Gastroesophageal sphincter (tissue), 4 donors: ENCODE measurements around the gene CCNI. TPM values are rescaled to one million over a fixed set of nuclear protein-coding genes. Genes with fewer than 3 reads are reported as not detected.

ENCODE experiments used
- ATAC-seq: fragments of 150-250 bp; one replicate; pipeline ENCODE4 v1.9.1; 2016; ENCODE audit warnings: mild to moderate bottlenecking, moderate library complexity
- H3K27ac ChIP-seq, 4 donors: fragments of 200-600 bp; sonication (generic) in 3 of 4; 1 replicate in 3 of 4; 2 replicates in 1 of 4; pipeline ENCODE4 v1.5.1; 2016 to 2019
- H3K27me3 ChIP-seq: fragments of 200-600 bp; sonication (generic); one replicate; pipeline ENCODE4 v1.5.1; 2019
- H3K36me3 ChIP-seq, 2 donors: fragments of 200-600 bp; sonication (generic); one replicate each; pipeline ENCODE4 v1.5.1; 2019; ENCODE audit warnings: control low read depth in 1 of 2
- H3K4me1 ChIP-seq, 3 donors: fragments of 200-600 bp; sonication (generic); 1 replicate in 2 of 3; 2 replicates in 1 of 3; pipeline ENCODE4 v1.5.1; 2016 to 2019; ENCODE audit warnings: control low read depth in 2 of 3
- H3K4me3 ChIP-seq, 2 donors: fragments of 200-600 bp; sonication (generic); one replicate each; pipeline ENCODE4 v1.5.1; 2019; ENCODE audit warnings: mild to moderate bottlenecking in 1 of 2, moderate library complexity in 1 of 2
- H3K9me3 ChIP-seq, 3 donors: fragments of 200-600 bp; sonication (generic); one replicate each; pipeline ENCODE4 v1.5.1; 2017 to 2019; ENCODE audit warnings: control low read depth in 2 of 3
- EP300 ChIP-seq: sonication (generic); formaldehyde crosslinking; IDR thresholded peaks from one replicate; pipeline ENCODE4 v1.6.1; 2017; ENCODE audit warnings: antibody characterized with exemption, mild to moderate bottlenecking
- POLR2A ChIP-seq, 2 donors: fragments of 450-650 bp; IDR thresholded peaks; one replicate each; pipeline ENCODE4 v1.6.1; 2017; ENCODE audit warnings: antibody characterized with exemption in 2 of 2, mild to moderate bottlenecking in 2 of 2, moderate library complexity in 1 of 2
- POLR2AphosphoS5 ChIP-seq: sonication (generic); formaldehyde crosslinking; IDR thresholded peaks from one replicate; pipeline ENCODE4 v1.6.1; 2017; ENCODE audit warnings: antibody characterized with exemption
- WGBS, 2 donors: methylation state at CpG; one replicate each; pipeline ENCODE4 v1.1.5; 2018; ENCODE audit warnings: low coverage in 1 of 2; 5-methylcytosine and 5-hydroxymethylcytosine counted together
- total RNA-seq, 4 donors: library from RNA; depleted of rRNA; stranded (reverse); fragments of >200 nt; gene quantifications; one replicate each; pipeline ENCODE4 v1.1.0, GENCODE V29; 2016
- TF ChIP-seq, protein P1 (sequence below), 4 experiments: fragments of 200-600 bp in 2 of 4; fragments of 450-650 bp in 2 of 4; sonication (generic) in 1 of 4; IDR thresholded peaks; one replicate each; pipeline ENCODE4 v1.5.1; 2017 to 2019; ENCODE audit warnings: antibody characterized with exemption in 4 of 4, mild to moderate bottlenecking in 2 of 4, moderate library complexity in 2 of 4

CCNI gene
- total RNA-seq, 4 donors from 2014 or later, result 307 to 378 (median 358) TPM

DNA sequence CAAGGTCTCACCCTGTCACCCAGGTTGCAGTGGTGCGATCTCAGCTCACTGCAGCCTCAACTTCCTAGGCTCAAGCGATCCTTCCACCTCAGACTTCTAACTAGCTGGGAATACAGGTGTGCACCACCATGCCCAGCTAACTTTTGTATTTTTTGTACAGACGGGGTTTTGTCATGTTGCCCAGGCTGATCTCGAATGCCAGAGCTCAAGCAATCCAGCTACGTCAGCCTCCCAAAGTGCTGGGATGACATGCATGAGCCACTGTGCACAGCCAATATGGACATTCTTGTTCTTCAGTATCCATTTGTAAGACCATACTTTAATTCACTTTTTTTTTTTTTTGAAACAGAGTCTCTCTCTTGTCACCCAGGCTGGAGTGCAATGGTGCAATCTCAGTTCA is 3.5 kb upstream of the CCNI start:
- no peak for ATAC-seq
- WGBS, 2 donors, result 84 to 91% methylated on average over 4 to 5 of the region's 5 CpGs
- no peaks in the 10 kb centered on the region for H3K9me3 ChIP-seq
- peaks cover 0 to 24% (median 2%) of the 10 kb centered on the region in 3 donors for H3K4me1 ChIP-seq
- H3K36me3 ChIP-seq, result no peaks in the 10 kb centered on the region
- no peak overlapping the region for H3K4me3 ChIP-seq
- TF ChIP-seq POLR2A (IDR thresholded peaks at IDR 0.05) (no peak), POLR2AphosphoS5 (no peak), EP300 (no peak)
- TF ChIP-seq, protein P1, sequence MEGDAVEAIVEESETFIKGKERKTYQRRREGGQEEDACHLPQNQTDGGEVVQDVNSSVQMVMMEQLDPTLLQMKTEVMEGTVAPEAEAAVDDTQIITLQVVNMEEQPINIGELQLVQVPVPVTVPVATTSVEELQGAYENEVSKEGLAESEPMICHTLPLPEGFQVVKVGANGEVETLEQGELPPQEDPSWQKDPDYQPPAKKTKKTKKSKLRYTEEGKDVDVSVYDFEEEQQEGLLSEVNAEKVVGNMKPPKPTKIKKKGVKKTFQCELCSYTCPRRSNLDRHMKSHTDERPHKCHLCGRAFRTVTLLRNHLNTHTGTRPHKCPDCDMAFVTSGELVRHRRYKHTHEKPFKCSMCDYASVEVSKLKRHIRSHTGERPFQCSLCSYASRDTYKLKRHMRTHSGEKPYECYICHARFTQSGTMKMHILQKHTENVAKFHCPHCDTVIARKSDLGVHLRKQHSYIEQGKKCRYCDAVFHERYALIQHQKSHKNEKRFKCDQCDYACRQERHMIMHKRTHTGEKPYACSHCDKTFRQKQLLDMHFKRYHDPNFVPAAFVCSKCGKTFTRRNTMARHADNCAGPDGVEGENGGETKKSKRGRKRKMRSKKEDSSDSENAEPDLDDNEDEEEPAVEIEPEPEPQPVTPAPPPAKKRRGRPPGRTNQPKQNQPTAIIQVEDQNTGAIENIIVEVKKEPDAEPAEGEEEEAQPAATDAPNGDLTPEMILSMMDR (IDR thresholded peaks at IDR 0.05), result no peak
- no peak overlapping the region for H3K27ac ChIP-seq
- H3K27me3 ChIP-seq, result no peaks in the 10 kb centered on the region

DNA sequence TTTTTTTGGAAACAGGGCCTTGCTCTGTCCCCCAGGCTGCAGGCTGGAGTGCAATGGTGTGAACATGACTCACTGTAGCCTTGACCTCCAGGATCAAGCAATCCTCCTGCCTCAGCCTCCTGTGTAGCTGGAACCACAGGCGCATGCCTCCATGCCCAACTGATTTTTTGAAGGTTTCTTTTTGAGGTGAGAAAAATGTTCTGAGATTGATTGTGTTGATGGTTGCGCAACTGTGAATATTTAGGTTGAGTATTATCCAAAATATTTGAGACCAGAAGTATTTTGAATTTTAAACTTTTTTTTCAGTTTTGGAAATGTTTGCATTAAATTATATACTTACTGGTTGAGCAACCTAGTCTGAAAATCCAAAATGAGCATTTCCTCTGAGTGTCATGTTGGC is 2.6 kb upstream of the CCNI start:
- Histone ChIP-seq H3K27me3 (no peaks in the 10 kb centered on the region), H3K4me1 (peaks cover 0 to 30% (median 2%) of the 10 kb centered on the region in 3 donors), H3K4me3 (no peak overlapping the region), H3K9me3 (no peaks in the 10 kb centered on the region), H3K27ac (no peak overlapping the region), H3K36me3 (no peaks in the 10 kb centered on the region)
- 93% methylated on average over 2 of the region's 2 CpGs for WGBS, 2 donors
- TF ChIP-seq EP300 (no peak), POLR2A (IDR thresholded peaks at IDR 0.05) (no peak), POLR2AphosphoS5 (no peak)
- TF ChIP-seq, protein P1 (IDR thresholded peaks at IDR 0.05), result no peak
- no peak for ATAC-seq

DNA sequence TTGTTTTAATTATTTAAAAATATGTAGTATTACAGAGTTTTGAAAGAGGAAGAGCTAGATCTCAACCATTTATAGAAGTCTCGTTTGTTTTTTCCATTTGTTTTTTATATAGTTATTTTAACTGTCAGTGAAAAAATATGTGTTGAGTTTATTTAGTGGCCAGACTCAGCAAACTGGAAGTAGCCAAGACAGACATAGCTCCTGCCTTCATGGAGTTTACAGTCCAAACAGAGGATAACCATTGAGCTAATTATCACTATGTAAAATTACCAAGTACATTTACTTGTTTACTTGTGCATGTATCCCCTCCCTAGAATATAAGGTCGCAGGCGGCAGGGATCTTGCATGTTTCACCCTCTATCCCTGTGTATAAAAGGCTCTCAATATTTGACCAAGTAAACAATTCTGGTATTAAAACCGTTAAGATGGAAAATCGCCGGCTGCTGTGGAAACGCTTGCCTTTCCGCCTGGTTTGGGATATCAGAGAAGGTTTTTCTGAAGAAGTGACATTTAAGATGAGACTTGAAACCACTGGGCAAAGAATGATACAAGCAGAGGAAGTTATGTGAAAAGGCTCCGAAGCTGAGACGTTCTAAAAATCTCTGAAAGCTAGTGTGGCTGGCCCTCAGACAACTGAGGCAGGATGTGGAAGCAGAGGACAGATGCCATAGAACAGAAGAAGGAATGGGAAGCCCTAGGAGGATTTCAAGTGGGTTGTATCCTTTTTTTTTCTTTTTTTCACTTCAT is 1.3 kb upstream of the CCNI start:
- ATAC-seq, result no peak
- Histone ChIP-seq H3K9me3 (no peaks in the 10 kb centered on the region), H3K36me3 (no peaks in the 10 kb centered on the region), H3K4me3 (peak overlapping the region; percentile 84 to 95), H3K27me3 (no peaks in the 10 kb centered on the region), H3K27ac (peak overlapping the region; percentile 98 to 100 (median 98)), H3K4me1 (peaks cover 0 to 44% (median 2%) of the 10 kb centered on the region in 3 donors)
- TF ChIP-seq POLR2A (IDR thresholded peaks at IDR 0.05), result no peak
- 77 to 81% methylated on average over 9 to 10 of the region's 10 CpGs for WGBS, 2 donors

DNA sequence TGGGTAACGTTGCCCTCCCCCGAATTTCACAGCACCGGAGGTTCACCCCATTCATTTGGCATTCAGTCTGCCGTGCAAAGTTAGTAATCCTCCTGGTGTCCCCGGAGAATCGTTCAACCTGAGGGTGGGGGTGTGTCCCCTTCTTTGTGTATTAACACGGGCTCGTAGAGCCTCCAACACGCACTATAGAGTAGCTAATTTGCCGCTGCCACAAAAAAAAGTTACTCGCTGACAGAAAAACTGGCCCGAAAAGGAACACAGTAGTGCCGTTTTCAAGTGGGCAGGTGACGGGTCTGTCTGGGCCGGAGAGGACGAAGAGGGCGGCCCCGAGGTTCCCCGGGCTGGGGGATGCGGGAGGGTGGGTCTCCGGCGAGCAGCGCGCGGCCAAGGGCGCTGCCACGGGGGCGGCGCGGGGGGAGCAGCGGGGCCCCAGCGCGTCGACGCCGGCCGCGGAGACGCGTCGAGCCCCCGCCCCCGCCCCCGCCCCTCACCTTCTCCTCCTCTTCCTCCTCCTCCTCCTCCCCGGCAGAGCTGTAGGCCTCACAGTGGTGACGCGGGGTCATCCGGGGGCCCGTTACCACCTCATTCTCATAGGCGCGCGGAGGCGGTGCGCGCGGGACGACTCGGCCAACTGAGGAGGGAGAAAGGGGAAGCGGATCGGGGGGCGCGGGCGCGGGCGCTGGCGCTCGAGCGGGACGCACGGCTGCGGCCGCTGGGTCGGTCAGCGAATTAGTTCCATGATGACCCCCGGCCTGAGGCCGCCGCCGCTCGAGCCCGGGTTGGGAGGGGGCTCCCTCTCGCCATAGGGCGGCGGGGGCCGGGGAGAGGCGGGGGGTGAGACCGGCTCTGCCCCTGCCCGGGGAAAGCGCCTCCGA is 571 bp downstream of the CCNI start:
- 1% methylated on average over 15 of the region's 89 CpGs; no CpG with 5 or more reads in 1 of the 2 donors for WGBS, 2 donors
- Histone ChIP-seq H3K9me3 (no peaks in the 10 kb centered on the region), H3K36me3 (no peaks in the 10 kb centered on the region), H3K4me3 (peak overlapping the region; percentile 84 to 95), H3K4me1 (peaks cover 0 to 62% (median 2%) of the 10 kb centered on the region in 3 donors), H3K27me3 (no peaks in the 10 kb centered on the region), H3K27ac (peak overlapping the region; percentile 98 to 100 (median 98))
- no peak for TF ChIP-seq POLR2A (IDR thresholded peaks at IDR 0.05)
- peak; percentile 67 for TF ChIP-seq POLR2AphosphoS5
- TF ChIP-seq EP300, result no peak
- peak; percentile 57 for ATAC-seq

DNA sequence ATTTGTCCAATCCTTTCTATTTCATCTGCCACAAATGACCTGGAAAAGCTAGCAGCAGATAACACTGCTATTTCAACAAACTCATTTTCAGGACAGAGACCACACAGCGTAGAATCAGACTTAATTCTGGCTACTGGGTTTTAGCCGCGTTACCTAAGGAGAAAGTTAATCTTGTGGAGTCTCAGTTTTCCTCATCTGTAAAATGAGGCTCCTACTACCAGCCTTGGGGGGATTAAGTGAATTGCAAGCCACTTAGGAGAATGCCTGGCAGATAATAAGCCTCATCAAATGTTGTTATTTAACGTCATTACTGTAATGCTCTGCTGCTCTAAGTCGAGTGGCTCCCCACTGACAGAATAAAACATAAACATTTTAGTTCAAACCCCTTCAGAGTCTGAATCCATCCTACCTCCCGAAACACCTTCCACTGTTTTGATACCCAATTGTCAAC is 1.4 kb downstream of the CCNI start:
- Histone ChIP-seq H3K27me3 (no peaks in the 10 kb centered on the region), H3K9me3 (no peaks in the 10 kb centered on the region), H3K4me1 (peaks cover 0 to 68% (median 2%) of the 10 kb centered on the region in 3 donors), H3K27ac (peak overlapping the region; percentile 98 to 100 (median 98)), H3K36me3 (no peaks in the 10 kb centered on the region), H3K4me3 (peak overlapping the region; percentile 84 to 95)
- no peak for ATAC-seq
- 0 to 5% methylated on average over 6 of the region's 6 CpGs for WGBS, 2 donors
- TF ChIP-seq EP300, result no peak
- TF ChIP-seq POLR2A (IDR thresholded peaks at IDR 0.05), result no peak
- TF ChIP-seq POLR2AphosphoS5, result no peak
- TF ChIP-seq, protein P1 (IDR thresholded peaks at IDR 0.05), result no peak
